Upper lobe of left lung (tissue), 6 donors: ENCODE measurements around the gene DKK1. TPM values are rescaled to one million over a fixed set of nuclear protein-coding genes. Genes with fewer than 3 reads are reported as not detected.

Experiments
- ATAC-seq, 2 donors: fragments of 200-7000 bp; cut with Tn5 transposase; one replicate each; pipeline ENCODE4 v1.9.1; 2022; ENCODE audit warnings: mild to moderate bottlenecking in 2 of 2, moderate library complexity in 2 of 2; ENCODE audit not compliant: low FRiP score in 2 of 2
- DNase-seq, 2 donors: peaks; one replicate each; pipeline ENCODE4 v3.0.0-alpha.2; 2019 to 2020
- H3K27ac ChIP-seq, 4 donors: fragments of 200-600 bp; sonication (generic); one replicate each; pipeline ENCODE4 v1.5.1; 2016 to 2019
- H3K27me3 ChIP-seq, 4 donors: fragments of 200-600 bp; sonication (generic); one replicate each; pipeline ENCODE4 v1.5.1; 2017 to 2019
- H3K36me3 ChIP-seq, 4 donors: fragments of 200-600 bp; sonication (generic); one replicate each; pipeline ENCODE4 v1.5.1; 2016 to 2019
- H3K4me1 ChIP-seq, 4 donors: fragments of 200-600 bp; sonication (generic); one replicate each; pipeline ENCODE4 v1.5.1; 2018 to 2019
- H3K4me3 ChIP-seq, 4 donors: fragments of 200-600 bp; sonication (generic); one replicate each; pipeline ENCODE4 v1.5.1; 2017 to 2019; ENCODE audit warnings: mild to moderate bottlenecking in 2 of 4, moderate library complexity in 1 of 4
- H3K9me3 ChIP-seq, 4 donors: fragments of 200-600 bp; sonication (generic); one replicate each; pipeline ENCODE4 v1.5.1; 2018 to 2019
- CTCF ChIP-seq, 6 experiments: fragments of 450-650 bp in 4 of 6; fragments of 200-600 bp in 2 of 6; sonication (generic) in 2 of 6; IDR thresholded peaks; one replicate each; pipeline ENCODE4 v1.5.1; 2016 to 2019; ENCODE audit warnings: antibody characterized with exemption in 6 of 6
- EP300 ChIP-seq, 4 donors: sonication (generic); formaldehyde crosslinking; IDR thresholded peaks; one replicate each; pipeline ENCODE4 v1.5.1; 2017; ENCODE audit warnings: antibody characterized with exemption in 4 of 4, control low read depth in 2 of 4
- POLR2A ChIP-seq, 4 donors: fragments of 450-650 bp; IDR thresholded peaks; one replicate each; pipeline ENCODE4 v1.5.1; 2016 to 2017; ENCODE audit warnings: antibody characterized with exemption in 4 of 4, mild to moderate bottlenecking in 2 of 4
- POLR2AphosphoS5 ChIP-seq, 2 donors: sonication (generic); formaldehyde crosslinking; IDR thresholded peaks; one replicate each; pipeline ENCODE4 v1.5.1; 2017; ENCODE audit warnings: antibody characterized with exemption in 2 of 2
- WGBS, 2 donors: methylation state at CpG; one replicate each; pipeline ENCODE4 v1.1.5; 2017 to 2018; 5-methylcytosine and 5-hydroxymethylcytosine counted together
- total RNA-seq, 6 donors: library from RNA; depleted of rRNA in 4 of 6; stranded (reverse); fragments of >200 nt in 4 of 6; gene quantifications; one replicate each; pipeline versions ENCODE4 v1.1.0 to v1.2.1, GENCODE V29; 2016 to 2021
- donor health status: DM: no; HTN: no; CAD: no; lungs with moderate emphysema.
- donor health status: DM: no; HTN: yes; CAD: no; lungs with severe emphysema.

The DKK1 gene
- total RNA-seq, 6 donors from 2014 or later: 3.1 to 11.7 (median 6.4) TPM; not detected in 2

- Histone ChIP-seq H3K27ac (no peak overlapping the region), H3K36me3 (no peaks in the 10 kb centered on the region), H3K27me3 (no peaks in the 10 kb centered on the region), H3K9me3 (no peaks in the 10 kb centered on the region), H3K4me3 (no peak overlapping the region), H3K4me1 (no peaks in the 10 kb centered on the region)
- ATAC-seq: no peak
- no peak for DNase-seq
- no peak for TF ChIP-seq POLR2AphosphoS5 (IDR thresholded peaks at IDR 0.05)
- TF ChIP-seq EP300 (IDR thresholded peaks at IDR 0.05): no peak
- no peak for TF ChIP-seq CTCF (IDR thresholded peaks at IDR 0.05)
- no peak for TF ChIP-seq POLR2A (IDR thresholded peaks at IDR 0.05)
- WGBS, 2 donors: 81 to 83% methylated on average over 1 of the region's 1 CpG
Measured at GRCh38 chr10:52280051-52280450, 34.0 kb upstream of the DKK1 start.

DNA sequence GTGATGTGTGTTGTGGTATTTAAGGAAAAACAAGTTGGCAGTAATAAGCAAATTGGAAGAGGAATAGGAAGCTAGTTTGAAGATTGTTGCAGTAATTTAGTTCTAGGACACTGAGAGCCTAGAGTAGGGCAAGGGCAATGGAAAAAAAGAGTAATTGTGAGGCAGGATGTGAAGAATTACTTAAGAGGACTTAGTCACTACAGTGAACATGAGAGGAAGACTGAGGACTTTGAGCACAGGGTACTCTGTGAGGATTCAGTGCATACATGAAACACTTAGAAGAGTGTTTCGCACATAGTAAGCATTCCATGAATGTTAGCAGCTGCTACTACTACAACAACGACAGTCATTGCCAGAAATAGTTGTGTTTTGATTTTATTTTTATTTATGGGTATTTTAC, 30.9 kb upstream of the DKK1 start:
- H3K27ac ChIP-seq: no peak overlapping the region
- no peak for DNase-seq
- 84% methylated on average over 2 of the region's 2 CpGs for WGBS, 2 donors

DNA sequence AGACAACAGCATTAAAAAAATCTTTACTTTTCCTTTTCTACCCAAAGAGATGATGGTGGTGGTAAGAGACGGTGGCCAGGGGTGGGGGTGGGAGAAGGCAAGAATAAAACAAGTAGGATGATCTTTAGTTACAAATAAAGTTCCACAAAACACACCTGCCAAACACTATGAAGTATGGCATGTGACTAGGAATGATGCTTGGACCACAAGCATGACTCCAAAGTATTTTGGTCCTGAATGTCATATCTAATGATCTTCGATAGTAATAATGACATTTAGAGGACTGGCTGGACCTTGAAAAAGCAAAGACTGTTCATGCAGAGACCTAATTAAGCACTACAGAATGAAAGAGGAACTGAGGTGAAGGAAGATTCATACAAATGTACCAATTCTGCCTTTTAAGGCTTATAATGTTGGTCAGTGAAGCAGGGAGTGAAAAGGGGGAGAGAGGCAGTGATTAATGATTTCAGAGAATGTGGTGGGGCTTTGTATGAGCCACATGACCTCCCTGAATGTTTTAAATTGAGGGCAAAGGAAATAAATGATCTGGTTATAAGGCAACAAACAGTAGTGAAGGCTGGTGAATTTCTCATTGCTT, 29.6 kb upstream of the DKK1 start:
- Histone ChIP-seq H3K27ac (no peak overlapping the region), H3K4me3 (no peak overlapping the region), H3K9me3 (no peaks in the 10 kb centered on the region), H3K27me3 (no peaks in the 10 kb centered on the region), H3K4me1 (no peaks in the 10 kb centered on the region), H3K36me3 (no peaks in the 10 kb centered on the region)
- ATAC-seq (no peak), DNase-seq (no peak)
- TF ChIP-seq POLR2A (IDR thresholded peaks at IDR 0.05): no peak
- no peak for TF ChIP-seq EP300 (IDR thresholded peaks at IDR 0.05)
- TF ChIP-seq POLR2AphosphoS5 (IDR thresholded peaks at IDR 0.05): no peak
- TF ChIP-seq CTCF (IDR thresholded peaks at IDR 0.05): no peak
- WGBS, 2 donors: 85 to 89% methylated on average over 2 of the region's 2 CpGs

More for the DNA sequence above, 30.9 kb upstream of the DKK1 start:
- no peak for ATAC-seq
- TF ChIP-seq POLR2AphosphoS5 (IDR thresholded peaks at IDR 0.05): no peak
- TF ChIP-seq POLR2A (IDR thresholded peaks at IDR 0.05): no peak
- no peak for TF ChIP-seq CTCF (IDR thresholded peaks at IDR 0.05)
- TF ChIP-seq EP300 (IDR thresholded peaks at IDR 0.05): no peak
- Histone ChIP-seq H3K4me1 (no peaks in the 10 kb centered on the region), H3K4me3 (no peak overlapping the region), H3K9me3 (no peaks in the 10 kb centered on the region), H3K27me3 (no peaks in the 10 kb centered on the region), H3K36me3 (no peaks in the 10 kb centered on the region)

GRCh38 chr10:52287866-52288265, 26.2 kb upstream of the DKK1 start:
- ATAC-seq: no peak
- DNase-seq: no peak
- Histone ChIP-seq H3K4me3 (no peak overlapping the region), H3K27ac (no peak overlapping the region), H3K4me1 (no peaks in the 10 kb centered on the region), H3K36me3 (no peaks in the 10 kb centered on the region), H3K9me3 (no peaks in the 10 kb centered on the region), H3K27me3 (no peaks in the 10 kb centered on the region)
- 93 to 95% methylated on average over 1 of the region's 1 CpG for WGBS, 2 donors
- TF ChIP-seq EP300 (IDR thresholded peaks at IDR 0.05): no peak
- no peak for TF ChIP-seq POLR2A (IDR thresholded peaks at IDR 0.05)
- TF ChIP-seq POLR2AphosphoS5 (IDR thresholded peaks at IDR 0.05): no peak
- TF ChIP-seq CTCF (IDR thresholded peaks at IDR 0.05): no peak

- Histone ChIP-seq H3K27ac (no peak overlapping the region), H3K36me3 (no peaks in the 10 kb centered on the region), H3K9me3 (no peaks in the 10 kb centered on the region), H3K4me3 (no peak overlapping the region), H3K27me3 (no peaks in the 10 kb centered on the region), H3K4me1 (no peaks in the 10 kb centered on the region)
- TF ChIP-seq EP300 (IDR thresholded peaks at IDR 0.05) (no peak), CTCF (IDR thresholded peaks at IDR 0.05) (no peak), POLR2AphosphoS5 (IDR thresholded peaks at IDR 0.05) (no peak), POLR2A (IDR thresholded peaks at IDR 0.05) (no peak)
- 80% methylated on average over 4 of the region's 4 CpGs for WGBS, 2 donors
- no peak for DNase-seq
- ATAC-seq: no peak
Measured at GRCh38 chr10:52297747-52298146, 16.3 kb upstream of the DKK1 start.
